GM18868 (cell line): Measurements from ENCODE around the gene IFITM1.
"Not testable (repeated sequence)": the region's sequence is repeated elsewhere in the genome, so short reads cannot be mapped to it uniquely, and the experiment has no call there.

Experiments
- ATAC-seq: cut with Tn5 transposase; IDR thresholded peaks from one replicate; pipeline ENCODE4 v1.9.1; 2021; ENCODE audit warnings: mild to moderate bottlenecking, moderate library complexity; ENCODE audit not compliant: unreplicated experiment

The IFITM1 gene

GRCh38 chr11:308740-309665 is 4.8 kb upstream of the IFITM1 start:
- not testable (repeated sequence) for ATAC-seq

GRCh38 chr11:309979-310572 is 3.8 kb upstream of the IFITM1 start:
- ATAC-seq: not testable (repeated sequence)

- ATAC-seq: not testable (repeated sequence)
These were observed 2.7 kb upstream of the IFITM1 start for GRCh38 chr11:311013-311748.

- no peak for ATAC-seq
These were observed 1.6 kb upstream of the IFITM1 start for GRCh38 chr11:312092-312816.

- ATAC-seq: no peak
These were observed 495 bp upstream of the IFITM1 start for GRCh38 chr11:313304-313786.

GRCh38 chr11:314554-314875 is 675 bp downstream of the IFITM1 start:
- ATAC-seq: not testable (repeated sequence)

- no peak for ATAC-seq
These were observed 1.2 kb downstream of the IFITM1 start for GRCh38 chr11:315051-315481.

GRCh38 chr11:315516-315994 is 1.7 kb downstream of the IFITM1 start:
- ATAC-seq: no peak

- no peak for ATAC-seq
These were observed 2.3 kb downstream of the IFITM1 start for GRCh38 chr11:316031-316701.

GRCh38 chr11:316891-317301 is 3.1 kb downstream of the IFITM1 start:
- no peak for ATAC-seq

GRCh38 chr11:317668-318404 is 4.0 kb downstream of the IFITM1 start:
- not testable (repeated sequence) for ATAC-seq

- not testable (repeated sequence) for ATAC-seq
These were observed 4.7 kb downstream of the IFITM1 start for GRCh38 chr11:318405-319120.

GRCh38 chr11:319121-319887 is 5.5 kb downstream of the IFITM1 start:
- ATAC-seq: not testable (repeated sequence)

- ATAC-seq: not testable (repeated sequence)
These were observed 6.0 kb downstream of the IFITM1 start for GRCh38 chr11:319888-320273.

GRCh38 chr11:324156-324555 is 10.3 kb downstream of the IFITM1 start:
- no peak for ATAC-seq

GRCh38 chr11:324593-325517 is 11.0 kb downstream of the IFITM1 start:
- ATAC-seq: not testable (repeated sequence)
